ENCODE measurements around the gene CD200R1. TPM values are rescaled to one million over a fixed set of nuclear protein-coding genes. Genes with fewer than 3 reads are reported as not detected.

Gene CD200R1
- total RNA-seq (3.6 and 4.4 TPM in 2 replicates), polyA plus RNA-seq (0.71 and 3.7 TPM in 2 replicates), polyA minus RNA-seq (2.6 and 4.8 TPM in 2 replicates)
- total RNA-seq (2013): 9.2 TPM

GRCh38 chr3:112974894-112975293 is at the start of gene CD200R1:
Gene CD200R1 (minus strand): TSS chr3:112975103. CDS start chr3:112974857, 246 bp downstream.
- H3K27me3 Mint-ChIP-seq: no peaks in the 10 kb centered on the region
- intact Hi-C loops (cut with micrococcal nuclease): loop anchor here (5.0 to 10.0 kb wide), 2 partner anchors 118 to 680 kb away; partner anchors contain the start of gene SLC9C1
- Histone ChIP-seq H3K27ac (ENCODE audit: low read length in 2 of 2) (peak within 1 kb of the TSS; percentile 28 to 52), H4K20me1 (ENCODE audit: control insufficient read depth, insufficient read depth, low read length, poor library complexity, severe bottlenecking) (no peaks in the 10 kb centered on the region), H3K4me2 (replicated peaks; ENCODE audit: low read depth, low read length, poor library complexity, severe bottlenecking) (peak within 1 kb of the TSS; percentile 58), H3K79me2 (ENCODE audit: control insufficient read depth, insufficient read depth, low read length) (no peaks in the 10 kb centered on the region), H3K4me3 (ENCODE audit: control extremely low read depth in 1 of 5, extremely low read depth in 1 of 5, insufficient read depth in 1 of 5, low read depth in 2 of 5, low read length in 4 of 5) (peak within 1 kb of the TSS; percentile 32 to 52 (median 44)), H3K9ac (ENCODE audit: low read length) (peak within 1 kb of the TSS; percentile 57), H3K27me3 (replicated peaks in 1 of 4; ENCODE audit: control extremely low read depth in 1 of 4, control insufficient read depth in 3 of 4, insufficient read depth in 4 of 4, low read length in 3 of 4) (no peaks in the 10 kb centered on the region), H3K36me3 (replicated peaks in 1 of 2; ENCODE audit: control extremely low read depth in 1 of 2, control insufficient read depth in 1 of 2, extremely low read depth in 1 of 2, insufficient read depth in 2 of 2, low read length in 1 of 2) (no peaks in the 10 kb centered on the region), H3K9me3 (ENCODE audit: control extremely low read depth in 1 of 3, control insufficient read depth in 2 of 3, insufficient read depth in 1 of 3, low read length in 2 of 3) (no peaks in the 10 kb centered on the region), H2AFZ (ENCODE audit: insufficient read depth, low read depth, low read length, poor library complexity, severe bottlenecking) (peak within 1 kb of the TSS; percentile 65), H3K4me1 (ENCODE audit: control insufficient read depth in 2 of 2, insufficient read depth in 2 of 2, low read length in 2 of 2) (peaks cover 48 to 50% of the 10 kb centered on the region in 2 donors)
- POLR2A ChIA-PET: interaction anchor here (0.5 to 1.5 kb wide), 2 partner anchors 240 to 1239 kb away, joined by 3 to 6 read pairs; no protein-coding TSS in a partner anchor
- H3K9me3 Mint-ChIP-seq (ENCODE audit: insufficient read depth): no peaks in the 10 kb centered on the region
- DNase-seq: peak; percentile 37
- peak within 1 kb of the TSS; percentile 82 for H3K4me3 Mint-ChIP-seq
- H3K27ac Mint-ChIP-seq: peak within 1 kb of the TSS; percentile 78
- 8% methylated on average over 2 of the region's 5 CpGs for WGBS (ENCODE audit: insufficient coverage)
- peaks cover 67% of the 10 kb centered on the region for H3K4me1 Mint-ChIP-seq
- CTCF ChIA-PET: interaction anchor here (0.7 to 6.7 kb wide), 6 partner anchors 13 to 863 kb away, joined by 3 to 85 read pairs (median 8); partner anchors contain the start of genes ATG3, GTPBP8 and SLC35A5
- no peak for TF ChIP-seq CTCF (IDR thresholded peaks at IDR 0.05)
- TF ChIP-seq EZH2 (IDR thresholded peaks at IDR 0.05; ENCODE audit: borderline replicate concordance, insufficient read depth, low read depth, low read length, poor library complexity, severe bottlenecking): no peak
- ATAC-seq (ENCODE audit: low read depth): no peak

GRCh38 chr3:113021471-113021870 is 46.6 kb upstream of the CD200R1 start:
- intact Hi-C loops (cut with micrococcal nuclease): no loop called here
- POLR2A ChIA-PET: no interaction called here

More at GRCh38 chr3:113021471-113021870, 46.6 kb upstream of the CD200R1 start:
- peaks cover 22 to 25% of the 10 kb centered on the region in 2 donors for H3K4me1 ChIP-seq (ENCODE audit: control insufficient read depth in 2 of 2, insufficient read depth in 2 of 2, low read length in 2 of 2)
- DNase-seq (no peak), ATAC-seq (ENCODE audit: low read depth) (no peak)
- TF ChIP-seq EZH2 (IDR thresholded peaks at IDR 0.05; ENCODE audit: borderline replicate concordance, insufficient read depth, low read depth, low read length, poor library complexity, severe bottlenecking) (no peak), CTCF (IDR thresholded peaks at IDR 0.05) (no peak)
- peaks cover 0 to 10% of the 10 kb centered on the region in 2 experiments for H3K36me3 ChIP-seq (replicated peaks in 1 of 2; ENCODE audit: control extremely low read depth in 1 of 2, control insufficient read depth in 1 of 2, extremely low read depth in 1 of 2, insufficient read depth in 2 of 2, low read length in 1 of 2)
- Mint-ChIP-seq H3K9me3 (ENCODE audit: insufficient read depth) (no peaks in the 10 kb centered on the region), H3K27ac (no peak overlapping the region), H3K27me3 (no peaks in the 10 kb centered on the region), H3K4me1 (peaks cover 32% of the 10 kb centered on the region), H3K4me3 (no peak overlapping the region)
- no CpG with 5 or more reads among the region's 2 CpGs for WGBS (ENCODE audit: insufficient coverage)
- CTCF ChIA-PET: interaction anchor here (0.6 to 3.2 kb wide), 5 partner anchors 14 to 287 kb away, joined by 3 to 27 read pairs (median 4); no protein-coding TSS in a partner anchor
- no peak overlapping the region for H2AFZ ChIP-seq (ENCODE audit: insufficient read depth, low read depth, low read length, poor library complexity, severe bottlenecking)
- no peaks in the 10 kb centered on the region for H4K20me1 ChIP-seq (ENCODE audit: control insufficient read depth, insufficient read depth, low read length, poor library complexity, severe bottlenecking)
- peaks cover 54% of the 10 kb centered on the region for H3K79me2 ChIP-seq (ENCODE audit: control insufficient read depth, insufficient read depth, low read length)
- no peak overlapping the region for H3K4me2 ChIP-seq (replicated peaks; ENCODE audit: low read depth, low read length, poor library complexity, severe bottlenecking)
- no peak overlapping the region for H3K9ac ChIP-seq (ENCODE audit: low read length)
- no peaks in the 10 kb centered on the region for H3K9me3 ChIP-seq (ENCODE audit: control extremely low read depth in 1 of 3, control insufficient read depth in 2 of 3, insufficient read depth in 1 of 3, low read length in 2 of 3)
- no peaks in the 10 kb centered on the region for H3K27me3 ChIP-seq (replicated peaks in 1 of 4; ENCODE audit: control extremely low read depth in 1 of 4, control insufficient read depth in 3 of 4, insufficient read depth in 4 of 4, low read length in 3 of 4)
- H3K4me3 ChIP-seq (ENCODE audit: control extremely low read depth in 1 of 5, extremely low read depth in 1 of 5, insufficient read depth in 1 of 5, low read depth in 2 of 5, low read length in 4 of 5): no peak overlapping the region
- H3K27ac ChIP-seq (ENCODE audit: low read length in 2 of 2): no peak overlapping the region
